T-helper 2 cell treated with Interferon-gamma antibody and Interleukin-4, amounts not matched to agents 100 ng/mL and 5 ng/mL, for 36 hours (primary cell): ENCODE results near the gene LRRC47. TPM values are rescaled to one million over a fixed set of nuclear protein-coding genes. Genes with fewer than 3 reads are reported as not detected.

ENCODE experiments used
- intact Hi-C: fragments of 100-400 bp; cut with micrococcal nuclease; formaldehyde crosslinking; loops from one replicate; pipeline ENCODE4 v1.15.1; 2023
- total RNA-seq: library from RNA; stranded (reverse); gene quantifications from 2 replicates; pipeline ENCODE4 v1.2.3, GENCODE V29; 2022

Gene LRRC47
- 34.8 and 40.4 TPM in 2 replicates for total RNA-seq

DNA sequence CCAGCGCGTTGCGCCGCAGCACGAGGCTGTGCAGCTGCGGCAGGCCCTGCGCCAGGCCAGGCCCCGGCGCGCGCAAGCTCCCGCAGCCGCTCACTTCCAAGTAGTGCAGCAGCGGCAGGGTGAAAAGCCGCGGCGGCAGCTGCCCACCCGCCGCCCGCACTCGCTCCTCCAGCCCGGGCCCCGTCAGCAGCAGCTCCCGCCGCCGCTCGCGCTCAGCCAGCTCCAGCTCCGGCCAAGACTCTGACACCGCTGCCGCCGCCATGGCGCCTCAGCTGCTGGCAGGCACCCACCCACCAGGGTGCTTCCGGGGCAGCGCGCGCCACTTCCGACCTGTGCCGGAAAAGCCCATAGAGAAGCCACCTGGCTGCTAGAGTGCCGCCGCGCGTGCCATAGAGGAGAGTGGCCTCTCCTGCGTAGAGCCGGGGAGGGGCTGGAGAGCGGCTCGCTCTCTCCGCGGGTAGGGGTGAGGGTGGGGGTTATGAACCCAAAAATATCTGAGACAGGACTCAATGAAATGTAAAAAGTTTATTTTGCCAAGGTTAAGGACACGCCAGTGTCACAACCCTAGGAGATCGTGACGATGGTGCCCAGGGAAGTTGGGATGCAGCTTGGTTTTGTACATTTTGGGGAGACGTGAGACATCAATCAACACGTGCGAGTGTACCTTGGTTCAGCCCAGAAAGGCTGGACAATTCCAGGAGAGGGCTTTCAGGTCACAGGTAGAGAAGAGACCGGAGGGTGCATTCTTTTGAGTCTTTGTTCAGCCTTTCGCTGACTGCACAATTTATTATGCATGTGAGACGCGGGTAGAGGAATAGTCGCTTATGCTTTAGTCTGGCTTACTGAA lies at the start of gene LRRC47:
Gene LRRC47, minus strand, starts transcription at position 284 of the 847 bp plus-strand sequence. Its CDS starts 22 bp downstream, at position 262.
- intact Hi-C loops: loop anchor here (1.0 to 2.0 kb wide), 6 partner anchors 24 to 171 kb away; partner anchors contain the start of genes C1orf174, CEP104, DFFB and SMIM1

DNA sequence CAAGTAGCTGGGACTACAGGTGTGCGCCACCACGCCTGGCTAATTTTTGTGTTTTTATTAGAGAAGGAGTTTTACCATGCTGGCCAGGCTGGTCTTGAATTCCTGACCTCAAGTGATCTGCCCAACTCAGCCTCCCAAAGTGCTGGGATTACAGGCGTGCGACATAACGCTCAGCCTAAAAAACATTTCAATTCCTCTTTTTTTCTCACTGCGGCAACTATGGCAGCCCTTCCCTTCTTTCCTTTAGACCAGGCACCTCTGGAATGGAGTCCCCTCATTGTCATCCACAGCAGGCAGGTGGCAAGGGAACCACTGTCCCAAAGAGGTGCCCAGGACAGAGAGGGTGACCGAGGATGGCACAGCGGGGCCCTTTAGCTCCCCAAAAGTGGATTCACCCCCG lies 46.6 kb upstream of the LRRC47 start:
- intact Hi-C loops: no loop called here

DNA sequence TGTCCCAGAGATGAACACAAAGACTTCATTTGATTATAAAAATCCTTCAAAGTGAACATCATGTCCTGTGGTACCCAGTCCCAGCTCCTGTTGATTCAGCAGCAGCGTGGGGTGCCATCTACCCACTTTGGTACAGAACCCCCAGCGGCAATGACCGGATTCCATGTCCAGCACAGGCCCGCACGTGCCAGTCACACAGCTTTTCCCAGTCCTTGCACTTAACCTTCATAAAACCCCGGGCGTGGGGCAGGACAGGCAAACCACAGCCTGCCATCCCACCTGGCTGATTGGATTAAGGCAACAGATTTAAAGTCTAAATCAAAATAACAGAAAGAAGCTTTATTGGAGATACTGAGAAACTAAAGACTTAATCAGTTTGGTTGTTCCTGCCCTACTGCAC lies 45.2 kb upstream of the LRRC47 start:
- intact Hi-C loops: no loop called here

DNA sequence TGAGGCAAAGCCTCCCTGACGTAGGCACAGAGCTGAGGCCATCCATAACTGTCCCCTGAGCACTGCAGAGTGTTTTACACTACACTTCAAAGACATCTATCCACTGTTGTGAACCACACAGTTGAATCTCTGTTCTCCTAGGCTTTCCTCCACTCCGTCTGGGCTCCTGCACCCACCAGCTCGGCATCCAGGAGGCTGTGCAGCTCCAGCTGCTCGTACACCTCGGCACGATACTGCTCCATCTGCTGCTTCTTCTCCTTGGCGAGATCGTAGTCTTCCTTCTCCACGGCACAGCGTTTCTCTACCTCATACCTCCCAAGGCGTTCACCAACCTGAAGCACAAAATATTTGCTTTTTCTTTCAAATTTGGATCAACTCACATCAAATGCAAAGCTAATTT lies 42.5 kb upstream of the LRRC47 start:
- intact Hi-C loops: no loop called here

DNA sequence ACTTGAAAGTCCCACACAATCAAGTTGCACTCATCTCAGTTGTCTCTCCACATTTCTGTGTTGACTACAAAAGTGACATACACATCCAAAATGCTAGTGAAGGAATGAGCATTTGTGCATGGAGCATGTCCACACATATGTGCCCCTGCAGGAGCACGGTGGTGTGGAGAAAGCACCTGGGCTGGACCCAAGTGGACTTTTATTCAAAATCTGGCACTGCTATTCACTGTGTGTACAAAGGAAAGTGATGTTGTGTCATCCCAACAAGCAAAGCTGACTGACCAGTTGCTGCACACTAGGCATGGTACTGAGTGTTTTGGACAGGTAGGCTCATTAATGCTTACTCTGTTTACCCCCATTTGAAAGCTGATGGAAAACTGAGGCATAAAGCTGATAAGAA lies 41.4 kb upstream of the LRRC47 start:
- intact Hi-C loops: no loop called here

DNA sequence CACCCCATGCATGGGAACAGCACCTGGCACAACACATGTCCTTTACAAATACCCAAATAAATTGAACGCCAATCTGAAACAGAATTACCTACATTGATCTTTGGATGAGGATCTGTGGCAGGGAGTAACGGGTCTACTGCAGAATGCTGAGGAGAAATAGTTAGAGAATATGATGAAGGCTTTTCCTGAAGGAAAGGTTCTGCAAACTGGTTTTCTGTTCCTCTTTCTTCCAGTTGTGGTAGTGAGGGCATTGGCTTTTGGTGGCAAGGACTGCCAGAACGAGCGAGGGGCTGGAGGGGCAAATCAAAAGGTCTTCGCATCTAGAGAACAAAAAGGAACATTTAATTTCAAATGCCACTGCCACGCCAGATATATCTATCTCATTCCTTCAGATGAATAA lies 40.9 kb upstream of the LRRC47 start:
- intact Hi-C loops: no loop called here

DNA sequence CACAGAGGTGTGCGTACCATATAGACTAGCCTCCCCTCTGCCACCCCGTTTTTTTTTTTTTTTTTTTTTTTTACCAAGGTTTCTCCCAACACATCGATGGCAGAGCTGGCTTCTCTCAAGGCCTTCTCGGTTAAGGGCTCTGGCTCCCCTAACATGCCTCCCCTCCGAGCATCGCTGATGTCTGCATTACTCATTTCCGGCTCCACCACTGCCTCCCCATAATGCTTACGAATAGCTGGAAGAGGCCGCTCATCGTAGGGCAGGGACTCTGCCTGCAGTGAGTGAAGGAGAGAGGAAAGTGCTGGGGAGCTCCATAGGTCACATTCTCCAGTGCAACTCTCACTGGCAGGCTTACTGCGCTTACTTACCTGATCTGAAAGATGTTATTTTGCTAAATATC lies 40.1 kb upstream of the LRRC47 start:
- intact Hi-C loops: no loop called here

DNA sequence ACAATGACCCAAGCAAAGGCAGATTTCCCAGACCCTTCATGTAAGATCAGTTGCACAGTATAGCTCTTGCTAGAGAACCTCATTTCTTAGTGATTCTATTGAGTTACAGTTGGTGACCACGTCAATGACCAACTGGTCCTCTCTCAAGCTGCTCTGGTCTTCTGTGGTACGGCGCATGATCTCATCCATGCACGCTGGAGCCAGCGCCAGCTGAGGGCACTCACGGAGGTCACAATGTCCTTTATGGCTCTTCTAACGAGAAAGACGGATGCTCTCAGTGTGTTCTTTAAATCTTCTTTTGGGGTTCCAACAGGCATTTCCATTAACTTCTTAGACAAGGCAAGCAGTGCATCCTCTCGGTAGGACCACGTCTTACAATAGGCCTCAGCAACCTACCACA lies 38.4 kb upstream of the LRRC47 start:
- intact Hi-C loops: no loop called here

DNA sequence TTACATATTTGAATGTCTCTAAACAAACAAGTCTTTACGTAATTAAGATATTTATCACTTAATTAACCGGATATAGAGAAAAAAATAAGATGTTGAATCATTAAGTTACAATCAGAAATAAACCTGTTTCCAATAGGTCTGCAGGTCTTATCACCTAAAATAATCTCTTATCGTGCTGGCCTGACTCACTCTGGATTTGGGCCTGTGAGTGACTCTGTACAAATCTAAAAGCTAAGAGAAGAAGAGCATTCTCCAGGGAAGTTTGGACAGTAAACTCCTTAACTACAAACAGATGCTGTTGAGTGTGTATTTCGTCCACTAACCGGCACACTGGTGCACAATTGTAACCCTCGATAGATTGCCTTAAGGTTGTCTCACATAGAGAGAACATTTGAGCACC lies 35.4 kb upstream of the LRRC47 start:
- intact Hi-C loops: no loop called here

DNA sequence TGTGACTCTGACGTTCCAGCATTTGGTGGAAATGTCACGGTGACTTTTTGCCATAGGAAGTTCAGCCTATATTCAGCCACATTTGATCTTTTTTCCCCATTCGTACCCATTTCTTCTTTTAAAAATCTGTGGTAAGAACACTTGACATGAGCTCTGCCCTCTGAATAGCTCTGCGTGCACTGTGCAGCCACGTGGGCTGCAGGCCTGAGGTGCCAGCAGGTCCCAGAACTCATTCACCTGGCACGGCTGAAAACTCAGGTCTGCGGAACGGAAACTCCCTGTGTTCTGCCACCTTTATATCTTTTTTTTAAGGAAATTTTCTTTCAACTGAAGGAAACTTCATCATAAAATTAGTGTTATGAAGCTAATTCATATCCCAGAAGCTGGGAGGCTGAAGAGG lies 32.1 kb upstream of the LRRC47 start:
- intact Hi-C loops: no loop called here

DNA sequence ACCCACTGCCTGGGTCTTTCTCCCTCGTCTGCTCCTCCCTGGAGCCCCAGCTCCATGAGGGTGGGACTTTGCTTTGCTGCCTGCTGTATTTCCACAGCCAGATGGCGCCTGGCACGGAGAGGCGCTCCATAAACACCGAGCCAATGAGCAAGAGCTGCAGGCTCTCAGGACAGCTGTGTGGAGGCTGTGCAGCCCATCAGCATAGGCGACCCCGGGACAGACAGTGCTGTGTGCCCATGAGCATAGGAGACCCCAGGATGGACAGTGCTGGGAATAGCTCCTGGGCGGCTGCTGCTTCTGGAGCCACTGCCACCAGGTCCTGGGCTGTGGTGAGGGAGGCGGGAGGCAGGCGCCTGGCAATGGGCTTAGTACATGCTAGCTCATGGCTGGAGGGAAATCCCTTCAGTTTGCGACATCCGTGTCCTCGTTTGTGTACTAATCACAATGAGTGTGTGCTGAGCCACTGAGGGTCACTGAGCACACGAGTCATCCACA lies 31.6 kb upstream of the LRRC47 start:
- intact Hi-C loops: no loop called here

DNA sequence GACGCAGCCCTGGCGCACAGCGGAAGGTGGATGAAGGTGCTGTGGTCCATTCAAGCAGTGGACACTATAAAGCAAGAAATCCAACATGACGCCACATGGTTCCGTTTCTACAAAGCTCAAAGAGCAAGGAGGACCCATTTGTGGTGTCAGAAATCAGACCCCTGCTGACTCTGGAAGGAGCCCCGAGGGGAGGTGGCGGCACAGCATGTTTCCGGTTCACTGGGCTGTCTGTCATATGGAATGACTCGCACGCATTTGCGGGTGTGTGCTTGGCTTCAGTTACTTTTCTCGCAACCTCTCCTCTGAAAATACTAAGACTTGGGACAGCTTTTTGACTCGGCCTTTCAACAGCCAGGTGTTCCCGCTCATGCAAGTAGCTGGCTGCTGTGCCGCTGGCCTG lies 29.1 kb upstream of the LRRC47 start:
- intact Hi-C loops: no loop called here

DNA sequence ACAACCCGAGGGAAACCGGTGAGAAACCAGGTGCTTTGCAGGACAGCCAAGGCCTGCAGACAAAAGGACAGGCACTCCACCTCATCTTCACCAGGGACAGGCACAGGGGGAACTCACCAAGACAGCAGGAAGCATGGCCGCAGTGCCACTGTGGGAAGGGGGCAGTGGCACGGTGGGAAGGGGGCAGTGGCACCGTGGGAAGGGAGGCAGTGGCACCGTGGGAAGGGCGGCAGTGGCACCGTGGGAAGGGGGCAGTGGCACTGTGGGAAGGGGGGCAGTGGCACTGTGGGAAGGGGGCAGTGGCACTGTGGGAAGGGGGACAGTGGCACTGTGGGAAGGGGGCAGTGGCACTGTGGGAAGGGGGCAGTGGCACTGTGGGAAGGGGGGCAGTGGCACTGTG lies 28.4 kb upstream of the LRRC47 start:
- intact Hi-C loops: no loop called here

DNA sequence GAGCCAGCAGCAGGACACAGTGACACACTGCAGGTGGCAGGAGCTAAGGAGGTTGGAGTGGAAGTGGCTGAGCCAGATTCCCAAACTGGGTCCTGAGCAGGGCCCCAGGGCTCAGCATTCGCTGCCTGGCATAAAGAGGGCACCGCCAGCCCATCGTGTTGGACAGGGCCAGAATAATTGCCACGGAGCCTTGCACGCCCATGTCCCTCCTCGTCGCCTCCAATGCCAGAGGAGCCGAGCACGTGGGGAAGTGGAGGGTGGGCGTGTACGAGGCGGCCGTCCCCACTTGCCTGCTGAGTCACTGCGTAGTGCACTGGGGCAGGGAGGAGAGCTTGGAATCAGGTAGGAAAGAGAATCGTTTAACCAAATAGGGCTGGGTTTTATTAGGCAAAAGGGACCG lies 26.1 kb upstream of the LRRC47 start:
- intact Hi-C loops: no loop called here

DNA sequence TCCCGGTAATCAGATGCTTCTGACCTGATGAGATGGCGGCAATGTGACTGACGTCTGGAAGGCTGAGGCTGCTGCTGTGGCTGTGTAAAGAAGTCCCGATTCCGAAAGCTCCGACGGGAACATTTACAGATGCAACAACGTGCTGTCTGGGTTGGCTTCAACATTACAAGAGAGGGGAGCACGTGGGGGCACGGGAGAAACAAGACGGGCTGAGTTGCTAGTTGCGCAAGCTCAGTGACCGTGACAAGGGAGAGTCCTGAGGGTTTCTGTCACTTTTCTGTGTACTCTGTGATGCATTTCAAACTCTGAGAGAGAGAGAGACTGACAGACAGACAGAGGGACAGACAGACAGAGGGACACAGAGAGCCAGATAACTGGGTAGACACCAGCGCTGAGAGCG lies 25.6 kb upstream of the LRRC47 start:
- intact Hi-C loops: no loop called here

DNA sequence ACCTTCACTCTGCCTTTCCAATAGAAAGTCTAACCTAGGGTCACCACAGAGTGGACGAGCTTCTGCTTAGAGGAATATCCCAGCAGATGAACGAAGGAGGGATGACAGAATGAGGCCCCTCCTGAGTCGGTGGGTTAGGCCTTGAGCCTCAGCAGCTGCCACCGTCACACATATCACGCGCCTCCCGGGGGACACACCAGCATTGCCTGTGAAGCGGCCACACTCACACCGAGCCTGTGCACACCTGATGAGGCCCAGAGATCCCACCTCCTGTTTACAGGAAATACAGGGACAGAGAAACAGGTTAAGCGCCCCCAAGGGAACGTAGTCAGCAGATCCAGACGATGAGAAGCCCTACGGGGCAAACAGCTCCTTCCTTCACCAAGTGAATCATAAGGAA lies 25.1 kb upstream of the LRRC47 start:
- intact Hi-C loops: no loop called here

DNA sequence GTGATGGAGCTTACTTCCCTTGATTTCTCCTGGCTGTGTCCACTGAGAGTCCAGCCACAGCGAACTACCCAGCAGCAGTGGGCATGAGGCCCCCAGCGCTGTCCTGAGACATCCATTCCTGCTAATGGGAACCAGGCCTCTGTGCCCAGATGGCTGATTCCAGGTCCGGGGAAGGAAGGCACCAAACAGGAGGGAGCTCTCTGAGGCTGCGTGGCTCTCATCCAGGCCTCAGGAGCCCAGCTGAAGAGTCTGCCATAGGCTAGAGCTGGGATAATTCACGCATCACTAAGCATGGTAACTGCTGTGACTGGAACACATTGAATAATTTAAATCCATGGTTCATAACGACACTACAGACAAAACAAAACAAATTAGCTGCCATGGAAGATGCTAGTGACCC lies 24.7 kb upstream of the LRRC47 start:
- intact Hi-C loops: no loop called here

DNA sequence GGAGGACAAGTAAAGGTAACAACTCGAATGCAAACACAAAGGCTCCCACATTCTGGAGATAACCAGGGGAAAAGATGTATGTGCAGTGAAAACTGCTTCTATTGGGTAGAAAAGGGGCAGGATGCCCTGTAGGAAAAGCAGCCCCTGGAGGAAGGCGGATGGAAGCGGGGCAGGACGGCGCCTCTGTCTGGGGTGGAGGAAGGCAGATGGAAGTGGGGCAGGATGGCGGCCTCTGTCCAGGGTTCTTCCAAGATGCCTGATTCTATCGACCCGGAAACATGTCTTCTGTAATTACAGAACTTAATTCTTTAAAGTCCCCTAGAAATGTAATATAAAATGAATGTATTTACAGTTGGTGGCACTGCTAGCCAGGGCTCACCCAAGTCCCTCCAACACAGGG lies 24.0 kb upstream of the LRRC47 start:
- intact Hi-C loops: no loop called here

DNA sequence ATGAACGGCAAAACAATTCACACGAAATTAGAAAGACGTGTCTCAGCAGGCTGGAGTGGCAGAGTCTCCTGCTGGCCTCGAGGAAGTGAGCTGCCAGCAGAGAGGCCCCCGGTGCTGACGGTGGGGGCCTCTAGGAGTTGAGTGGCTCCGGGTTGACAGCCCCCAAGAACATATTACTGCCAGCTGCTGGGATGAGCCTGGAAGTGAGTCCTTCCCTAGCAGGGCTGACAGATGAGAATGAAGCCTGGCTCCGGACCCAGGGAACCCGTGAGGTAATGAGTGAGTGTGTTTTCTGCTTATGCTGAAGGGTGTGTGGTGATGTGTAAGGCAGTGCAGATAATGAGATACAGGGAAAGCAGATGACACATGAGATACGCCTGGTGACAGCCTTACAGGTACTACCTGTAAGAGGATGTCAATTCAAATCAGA lies 23.5 kb upstream of the LRRC47 start:
- intact Hi-C loops: no loop called here

DNA sequence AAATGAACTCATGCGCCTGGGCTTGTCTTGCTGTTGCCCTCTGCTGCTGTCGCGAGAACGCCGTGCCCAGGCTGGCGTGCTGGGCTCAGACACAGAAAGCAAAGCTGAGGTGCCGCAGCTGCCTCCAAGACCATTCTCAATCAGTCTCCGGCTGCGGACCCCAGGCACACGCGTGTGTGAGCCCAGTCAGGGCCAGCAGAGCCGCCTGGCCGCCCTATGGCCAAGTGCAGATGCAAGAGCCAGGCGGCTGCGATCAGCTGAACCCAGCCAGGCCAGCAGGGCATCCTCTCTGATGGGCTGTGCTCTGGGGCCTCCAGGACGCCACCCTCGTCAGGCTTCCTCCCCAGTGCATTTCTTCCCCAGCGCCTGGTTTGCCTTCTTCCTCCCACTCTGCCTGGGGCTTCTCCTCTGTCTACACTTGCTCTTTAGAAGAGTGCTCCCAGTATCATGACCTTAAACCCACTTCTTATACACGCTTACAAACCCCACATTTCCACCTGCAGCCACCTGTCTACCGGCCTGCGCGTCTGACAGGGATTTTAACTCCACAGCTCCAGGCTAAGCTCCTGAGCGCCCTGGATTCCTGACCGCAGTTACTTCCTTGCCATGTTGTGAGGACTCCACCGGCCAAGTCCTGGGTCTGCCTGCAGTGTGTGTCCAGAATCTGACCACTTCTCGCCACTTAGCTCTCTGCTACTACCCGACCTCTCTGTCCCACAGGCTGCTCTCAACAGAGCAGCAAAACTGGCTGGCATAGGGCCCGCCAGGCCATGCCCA lies 21.7 kb upstream of the LRRC47 start:
- intact Hi-C loops: no loop called here

DNA sequence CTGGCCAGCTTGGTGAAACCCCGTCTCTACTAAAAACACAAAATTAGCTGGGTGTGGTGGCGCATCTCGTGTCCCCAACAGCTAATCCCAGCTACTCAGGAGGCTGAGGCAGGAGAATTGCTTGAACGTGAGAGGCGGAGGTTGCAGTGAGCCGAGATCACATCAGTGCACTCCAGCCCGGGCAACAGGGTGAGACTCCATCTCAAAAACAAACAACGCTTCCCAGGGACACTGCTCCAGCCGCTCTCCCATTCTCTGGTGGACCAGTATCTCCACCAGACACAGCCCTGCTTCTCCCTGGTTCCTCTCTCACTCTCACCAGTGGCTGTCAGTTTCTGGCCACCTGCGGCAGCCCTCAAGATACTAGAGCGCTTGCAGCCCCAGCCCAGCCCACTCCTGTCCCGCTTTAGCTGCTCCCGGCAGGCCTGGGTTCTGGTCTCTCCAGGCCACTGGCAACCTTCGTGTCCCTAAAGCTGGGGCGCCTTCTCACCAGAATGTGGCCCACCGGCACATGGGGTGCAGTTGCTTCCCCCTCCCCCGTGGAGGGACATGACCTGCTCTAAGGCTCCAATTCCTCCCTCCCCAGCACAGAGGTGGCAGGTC lies 20.9 kb upstream of the LRRC47 start:
- intact Hi-C loops: no loop called here
